ENCODE measurements around the gene SND1.
A peak's percentile ranks its signal among the peaks of the same experiment; 100 is the strongest.

Gene SND1

DNA sequence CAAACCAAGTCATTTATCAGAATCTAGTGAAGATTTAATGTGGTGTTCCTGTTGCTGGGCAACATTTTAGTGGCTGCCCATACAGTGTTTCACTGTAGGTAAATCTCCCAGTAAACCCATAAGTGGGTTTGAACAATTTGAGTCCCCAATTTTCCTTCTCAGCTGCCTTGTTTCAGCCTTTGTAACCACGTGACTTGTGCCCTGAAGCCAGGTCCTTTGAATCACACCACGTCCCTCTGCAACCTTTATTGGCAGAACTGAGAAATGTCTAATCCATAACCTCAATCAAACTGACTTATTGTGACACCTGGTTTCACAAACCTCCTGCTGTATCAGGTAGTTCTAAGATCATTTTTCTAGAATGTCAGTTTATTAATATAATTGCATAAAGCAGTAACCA lies 30.1 kb downstream of the SND1 start:
- TF ChIP-seq, protein P1, sequence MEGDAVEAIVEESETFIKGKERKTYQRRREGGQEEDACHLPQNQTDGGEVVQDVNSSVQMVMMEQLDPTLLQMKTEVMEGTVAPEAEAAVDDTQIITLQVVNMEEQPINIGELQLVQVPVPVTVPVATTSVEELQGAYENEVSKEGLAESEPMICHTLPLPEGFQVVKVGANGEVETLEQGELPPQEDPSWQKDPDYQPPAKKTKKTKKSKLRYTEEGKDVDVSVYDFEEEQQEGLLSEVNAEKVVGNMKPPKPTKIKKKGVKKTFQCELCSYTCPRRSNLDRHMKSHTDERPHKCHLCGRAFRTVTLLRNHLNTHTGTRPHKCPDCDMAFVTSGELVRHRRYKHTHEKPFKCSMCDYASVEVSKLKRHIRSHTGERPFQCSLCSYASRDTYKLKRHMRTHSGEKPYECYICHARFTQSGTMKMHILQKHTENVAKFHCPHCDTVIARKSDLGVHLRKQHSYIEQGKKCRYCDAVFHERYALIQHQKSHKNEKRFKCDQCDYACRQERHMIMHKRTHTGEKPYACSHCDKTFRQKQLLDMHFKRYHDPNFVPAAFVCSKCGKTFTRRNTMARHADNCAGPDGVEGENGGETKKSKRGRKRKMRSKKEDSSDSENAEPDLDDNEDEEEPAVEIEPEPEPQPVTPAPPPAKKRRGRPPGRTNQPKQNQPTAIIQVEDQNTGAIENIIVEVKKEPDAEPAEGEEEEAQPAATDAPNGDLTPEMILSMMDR (IDR thresholded peaks at IDR 0.05; ENCODE audit: insufficient read depth, low read depth, low read length, missing control alignments), result no peak
- DNase-seq (ENCODE audit: low read depth), result peak; percentile 13
- H3K4me3 ChIP-seq (ENCODE audit: low read depth, low read length), result no peak overlapping the region

DNA sequence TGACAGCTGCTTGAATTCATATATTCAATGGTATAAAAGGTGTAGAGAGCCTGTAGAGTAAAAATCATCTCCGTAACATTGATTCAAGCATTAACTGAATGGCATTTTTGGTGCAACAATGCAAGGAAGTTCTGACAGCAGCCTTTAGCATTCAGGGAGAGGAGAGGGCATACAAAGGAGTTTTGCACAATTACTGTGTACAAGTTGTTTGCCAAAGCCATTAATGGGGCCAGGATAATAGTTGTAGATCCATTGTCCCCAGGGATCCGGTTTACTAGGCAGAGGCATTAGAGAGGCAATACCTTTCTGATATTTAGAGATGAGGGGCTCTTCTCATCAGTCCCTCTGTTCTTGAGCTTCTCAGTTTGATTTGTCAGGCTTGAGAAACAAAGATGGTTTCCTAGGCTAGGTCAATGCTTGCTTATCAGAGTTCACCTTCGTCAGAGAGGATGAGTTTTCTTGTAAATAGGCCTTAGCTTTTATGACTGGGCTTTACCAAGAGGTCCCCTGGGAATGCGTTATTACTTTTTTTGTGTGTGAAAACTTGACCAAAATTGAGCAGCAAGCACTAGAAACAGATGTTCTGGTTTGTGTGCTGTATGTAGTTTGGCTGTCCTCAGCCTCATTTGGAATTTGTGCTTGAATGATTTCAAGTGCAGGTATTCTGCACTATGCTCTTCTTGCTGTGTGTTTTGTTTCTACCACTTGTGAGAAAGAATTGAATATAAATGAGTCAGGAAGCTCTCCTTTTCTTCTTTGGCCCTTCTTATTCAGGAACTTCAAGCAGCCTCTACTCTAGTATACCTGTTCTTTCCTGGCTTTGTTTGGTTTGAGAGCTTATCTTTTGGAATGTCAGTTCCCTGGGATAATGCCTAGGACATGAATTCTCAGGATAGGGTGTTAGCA lies 32.0 kb downstream of the SND1 start:
- DNase-seq (ENCODE audit: low read depth), result peak; percentile 88
- no peak overlapping the region for H3K4me3 ChIP-seq (ENCODE audit: low read depth, low read length)
- TF ChIP-seq, protein P1 (IDR thresholded peaks at IDR 0.05; ENCODE audit: insufficient read depth, low read depth, low read length, missing control alignments), result no peak

DNA sequence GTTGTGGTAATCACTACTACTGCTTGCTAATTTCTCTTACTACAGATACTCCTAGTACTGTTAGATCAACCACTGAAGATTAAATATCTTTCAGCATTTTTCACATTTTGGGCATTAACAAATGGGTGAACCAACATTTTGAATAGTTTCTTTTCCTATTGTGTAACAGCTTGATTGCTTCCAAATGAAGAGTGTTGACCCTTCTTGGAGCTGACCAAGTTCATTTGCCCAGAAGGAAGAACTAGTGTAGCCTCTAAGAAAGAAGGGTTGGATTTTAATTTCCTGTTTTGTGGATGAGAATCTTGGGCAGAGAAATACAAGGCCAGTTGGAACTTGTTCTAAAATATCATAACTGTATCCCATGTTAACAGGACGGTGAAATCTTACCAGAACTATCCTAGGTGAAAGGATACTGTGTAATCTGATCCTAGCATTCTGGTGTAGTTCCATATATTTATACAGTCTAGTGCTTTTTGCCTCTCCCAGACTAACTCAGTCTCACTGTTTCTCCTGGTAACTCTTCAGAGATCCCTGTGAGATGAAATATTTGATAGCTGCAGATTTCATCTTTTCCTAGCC lies 37.3 kb downstream of the SND1 start:
- DNase-seq (ENCODE audit: low read depth), result no peak
- TF ChIP-seq, protein P1 (IDR thresholded peaks at IDR 0.05; ENCODE audit: insufficient read depth, low read depth, low read length, missing control alignments), result no peak

DNA sequence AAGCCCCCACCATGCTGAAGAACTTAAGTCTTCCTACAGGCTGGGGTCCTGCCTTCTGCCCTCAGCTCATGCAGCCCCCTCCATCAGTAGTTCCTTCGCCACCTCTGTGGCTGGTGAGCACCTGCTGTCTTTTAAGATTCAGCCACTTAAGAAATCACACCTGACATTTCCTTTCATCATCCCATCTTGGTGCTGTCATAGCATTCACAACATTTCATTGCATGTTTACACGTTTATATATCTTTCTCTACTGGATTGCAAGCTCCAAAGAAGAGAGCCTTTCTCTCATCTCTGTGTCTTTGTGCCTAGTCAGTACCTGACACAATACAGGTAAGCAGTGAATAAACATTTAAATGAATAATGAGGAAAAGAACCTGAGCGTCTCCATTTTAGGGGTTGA lies 38.3 kb downstream of the SND1 start:
- DNase-seq (ENCODE audit: low read depth), result no peak
- TF ChIP-seq, protein P1 (IDR thresholded peaks at IDR 0.05; ENCODE audit: insufficient read depth, low read depth, low read length, missing control alignments), result no peak
- no peak overlapping the region for H3K4me3 ChIP-seq (ENCODE audit: low read depth, low read length)

More for the DNA sequence above, 37.3 kb downstream of the SND1 start:
- H3K4me3 ChIP-seq (ENCODE audit: low read depth, low read length), result no peak overlapping the region

DNA sequence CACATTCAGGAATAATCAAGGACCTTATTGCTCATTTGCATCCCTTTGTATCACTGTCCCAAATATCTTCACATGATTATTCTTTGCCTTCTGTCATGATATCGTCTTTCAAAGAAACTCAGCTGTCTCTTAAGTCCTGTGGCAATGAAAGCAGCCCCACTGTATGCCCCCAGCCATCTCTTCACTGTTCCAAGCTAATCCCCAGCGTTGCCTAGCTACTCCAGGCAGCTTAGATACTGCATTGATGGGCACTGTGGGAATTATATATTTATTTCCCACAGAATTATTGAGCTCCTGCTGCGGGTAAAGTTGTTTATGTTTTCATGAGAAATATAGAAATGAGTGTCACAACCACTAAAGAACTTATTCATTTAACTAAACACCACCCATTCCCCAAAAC lies 38.8 kb downstream of the SND1 start:
- no peak overlapping the region for H3K4me3 ChIP-seq (ENCODE audit: low read depth, low read length)
- TF ChIP-seq, protein P1 (IDR thresholded peaks at IDR 0.05; ENCODE audit: insufficient read depth, low read depth, low read length, missing control alignments), result no peak
- no peak for DNase-seq (ENCODE audit: low read depth)

DNA sequence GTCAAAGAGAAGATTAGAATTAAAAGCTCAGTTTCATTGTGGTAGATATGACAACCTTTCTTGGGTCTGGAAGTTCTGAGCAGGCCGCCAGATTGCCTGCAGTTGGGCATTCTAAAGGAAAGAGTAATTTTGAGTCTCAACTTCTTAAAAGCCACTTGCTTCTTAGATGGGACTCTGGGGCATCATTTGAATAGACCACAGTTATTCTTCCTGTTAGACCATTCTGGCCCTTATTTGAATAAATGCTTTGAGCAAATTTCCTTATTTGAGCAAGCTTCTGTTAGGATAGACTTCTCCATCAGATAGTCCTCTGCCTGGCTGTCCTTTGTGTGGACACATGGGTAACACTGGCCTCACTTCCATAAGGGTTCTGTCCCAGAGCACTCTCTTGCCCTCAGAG lies 40.2 kb downstream of the SND1 start:
- TF ChIP-seq, protein P1 (IDR thresholded peaks at IDR 0.05; ENCODE audit: insufficient read depth, low read depth, low read length, missing control alignments), result no peak
- no peak overlapping the region for H3K4me3 ChIP-seq (ENCODE audit: low read depth, low read length)
- DNase-seq (ENCODE audit: low read depth), result peak; percentile 48
